SU-DHL-6 (cell line): ENCODE data around the gene ANKRD60.

Experiments used
- H2AFZ ChIP-seq: fragments of 200-600 bp; sonication (generic); 2 replicates; pipeline ENCODE4 v1.6.1; 2014; ENCODE audit warnings: low read depth, mild to moderate bottlenecking, moderate library complexity, mixed read lengths, antibody characterized with exemption, low read length; ENCODE audit not compliant: severe bottlenecking
- H3F3A ChIP-seq: fragments of 200-600 bp; shearing (Covaris generic); 2 replicates; pipeline ENCODE4 v1.6.0; 2016; ENCODE audit warnings: antibody characterized with exemption, mild to moderate bottlenecking; ENCODE audit not compliant: insufficient read depth
- H3K27ac ChIP-seq: fragments of 200-600 bp; sonication (generic); 2 replicates; pipeline ENCODE4 v1.5.1; 2016; ENCODE audit warnings: low read depth, mild to moderate bottlenecking, low read length, moderate library complexity, mixed read lengths
- H3K27me3 ChIP-seq: fragments of 200-600 bp; sonication (generic), shearing (Covaris generic); 2 replicates; pipeline ENCODE4 v1.6.0; 2014; ENCODE audit warnings: mild to moderate bottlenecking, low read length
- H3K36me3 ChIP-seq: fragments of 200-600 bp; sonication (generic); 2 replicates; pipeline ENCODE4 v1.6.1; 2014; ENCODE audit warnings: mild to moderate bottlenecking, low read length, mixed read lengths
- H3K4me2 ChIP-seq: fragments of 300-600, 200-600 bp; shearing (Covaris generic), sonication (generic); 2 replicates; pipeline ENCODE4 v1.6.0; 2014; ENCODE audit warnings: low read length, low read depth, mild to moderate bottlenecking; ENCODE audit not compliant: poor library complexity, severe bottlenecking
- H3K4me3 ChIP-seq: fragments of 200-600 bp; sonication (generic); 2 replicates; pipeline ENCODE4 v1.5.1; 2014; ENCODE audit warnings: antibody characterized with exemption, low read length, mild to moderate bottlenecking, mixed read lengths; ENCODE audit not compliant: insufficient read depth, poor library complexity, severe bottlenecking
- H3K79me2 ChIP-seq: fragments of 200-600 bp; sonication (generic); 2 replicates; pipeline ENCODE4 v1.6.1; 2014; ENCODE audit warnings: mild to moderate bottlenecking, low read length, moderate library complexity; ENCODE audit not compliant: insufficient read depth
- H3K9ac ChIP-seq: fragments of 200-600 bp; sonication (generic); 2 replicates; pipeline ENCODE4 v1.7.0; 2014; ENCODE audit warnings: mild to moderate bottlenecking, low read length
- H3K9me2 ChIP-seq: fragments of 200-600 bp; sonication (generic); replicated peaks from 2 replicates; pipeline ENCODE4 v1.6.1; 2014; ENCODE audit warnings: low read length; ENCODE audit not compliant: insufficient read depth
- H3K9me3 ChIP-seq: fragments of 200-600 bp; sonication (generic); 2 replicates; pipeline ENCODE4 v1.6.1; 2014; ENCODE audit warnings: low read length, mixed read lengths; ENCODE audit not compliant: insufficient read depth
- H4K20me1 ChIP-seq: fragments of 200-600 bp; sonication (generic); 2 replicates; pipeline ENCODE4 v1.6.1; 2014; ENCODE audit warnings: low read depth, mild to moderate bottlenecking, antibody characterized with exemption, low read length, moderate library complexity, mixed read lengths
- EZH2phosphoT487 ChIP-seq: fragments of 200-600 bp; sonication (generic), shearing (Covaris generic); conservative IDR thresholded peaks from 2 replicates; pipeline ENCODE4 v1.6.1; 2018; ENCODE audit warnings: mild to moderate bottlenecking, antibody characterized with exemption, low read length, moderate library complexity, mixed read lengths
- TF ChIP-seq, protein P1 (sequence below): fragments of 200-600 bp; sonication (generic); IDR thresholded peaks from one replicate; pipeline ENCODE4 v1.5.1; 2017; ENCODE audit warnings: antibody characterized with exemption, mild to moderate bottlenecking, low read length, moderate library complexity; ENCODE audit not compliant: insufficient read depth, poor library complexity, severe bottlenecking

The ANKRD60 gene

DNA sequence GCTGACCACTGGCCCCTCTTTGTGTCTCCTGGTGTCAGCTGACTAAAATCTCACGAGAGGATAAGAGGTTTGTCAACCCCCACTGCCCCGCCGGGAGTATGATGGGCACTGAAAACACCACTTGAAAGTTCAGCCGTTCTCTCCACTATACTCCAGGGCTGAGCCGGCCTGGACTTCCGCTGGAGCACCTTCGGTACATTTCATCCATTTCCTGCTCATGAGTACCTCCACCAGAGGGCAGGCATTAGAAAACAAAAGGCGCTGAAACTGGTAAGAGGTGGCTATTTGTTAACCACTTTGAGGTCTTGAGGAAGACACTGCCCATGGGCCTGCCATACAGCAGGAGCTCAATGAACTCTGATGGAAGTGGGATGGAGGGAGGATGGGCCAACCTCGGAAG lies 17.9 kb upstream of the ANKRD60 start:
- Histone ChIP-seq H3K36me3 (no peaks in the 10 kb centered on the region), H3K79me2 (no peaks in the 10 kb centered on the region), H3K9ac (no peak overlapping the region), H3K27me3 (no peaks in the 10 kb centered on the region), H2AFZ (no peak overlapping the region), H4K20me1 (no peaks in the 10 kb centered on the region), H3K4me2 (no peak overlapping the region), H3K4me3 (no peak overlapping the region), H3K9me2 (no peaks in the 10 kb centered on the region), H3K27ac (no peak overlapping the region), H3F3A (no peaks in the 10 kb centered on the region), H3K9me3 (no peaks in the 10 kb centered on the region)
- TF ChIP-seq, protein P1, sequence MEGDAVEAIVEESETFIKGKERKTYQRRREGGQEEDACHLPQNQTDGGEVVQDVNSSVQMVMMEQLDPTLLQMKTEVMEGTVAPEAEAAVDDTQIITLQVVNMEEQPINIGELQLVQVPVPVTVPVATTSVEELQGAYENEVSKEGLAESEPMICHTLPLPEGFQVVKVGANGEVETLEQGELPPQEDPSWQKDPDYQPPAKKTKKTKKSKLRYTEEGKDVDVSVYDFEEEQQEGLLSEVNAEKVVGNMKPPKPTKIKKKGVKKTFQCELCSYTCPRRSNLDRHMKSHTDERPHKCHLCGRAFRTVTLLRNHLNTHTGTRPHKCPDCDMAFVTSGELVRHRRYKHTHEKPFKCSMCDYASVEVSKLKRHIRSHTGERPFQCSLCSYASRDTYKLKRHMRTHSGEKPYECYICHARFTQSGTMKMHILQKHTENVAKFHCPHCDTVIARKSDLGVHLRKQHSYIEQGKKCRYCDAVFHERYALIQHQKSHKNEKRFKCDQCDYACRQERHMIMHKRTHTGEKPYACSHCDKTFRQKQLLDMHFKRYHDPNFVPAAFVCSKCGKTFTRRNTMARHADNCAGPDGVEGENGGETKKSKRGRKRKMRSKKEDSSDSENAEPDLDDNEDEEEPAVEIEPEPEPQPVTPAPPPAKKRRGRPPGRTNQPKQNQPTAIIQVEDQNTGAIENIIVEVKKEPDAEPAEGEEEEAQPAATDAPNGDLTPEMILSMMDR: no peak
- no peak for TF ChIP-seq EZH2phosphoT487

DNA sequence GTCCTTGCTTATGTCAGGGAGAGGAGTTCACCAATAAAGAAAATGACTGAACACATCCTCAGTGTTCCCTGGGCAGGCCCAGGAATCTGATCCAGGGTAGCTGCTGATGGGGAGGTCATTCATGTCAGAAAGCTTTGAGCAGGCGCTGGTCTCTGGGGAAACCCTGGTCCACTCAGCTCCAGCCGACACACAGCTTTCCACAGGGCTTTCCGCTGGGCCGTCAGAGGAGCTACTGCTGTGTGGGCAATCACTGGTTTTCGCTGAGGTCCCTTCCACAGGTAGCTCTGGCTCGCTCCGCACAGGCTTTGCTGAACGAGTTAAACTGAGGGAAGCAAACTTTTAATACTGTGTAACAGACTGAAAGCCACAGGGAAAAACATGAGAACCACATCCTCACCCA lies 17.5 kb upstream of the ANKRD60 start:
- TF ChIP-seq, protein P1: no peak
- TF ChIP-seq EZH2phosphoT487: no peak
- Histone ChIP-seq H3F3A (no peaks in the 10 kb centered on the region), H3K4me2 (no peak overlapping the region)

GRCh38 chr20:58245181-58245891 lies 16.9 kb upstream of the ANKRD60 start:
- Histone ChIP-seq H4K20me1 (no peaks in the 10 kb centered on the region), H3F3A (no peaks in the 10 kb centered on the region), H3K9me2 (no peaks in the 10 kb centered on the region), H3K27me3 (no peaks in the 10 kb centered on the region), H3K9ac (no peak overlapping the region), H3K27ac (no peak overlapping the region), H3K36me3 (no peaks in the 10 kb centered on the region), H2AFZ (no peak overlapping the region), H3K9me3 (no peaks in the 10 kb centered on the region), H3K79me2 (no peaks in the 10 kb centered on the region), H3K4me3 (no peak overlapping the region), H3K4me2 (no peak overlapping the region)
- TF ChIP-seq, protein P1: no peak
- TF ChIP-seq EZH2phosphoT487: no peak

More for the DNA sequence above, 17.5 kb upstream of the ANKRD60 start:
- Histone ChIP-seq H4K20me1 (no peaks in the 10 kb centered on the region), H3K27me3 (no peaks in the 10 kb centered on the region), H3K4me3 (no peak overlapping the region), H2AFZ (no peak overlapping the region), H3K9me2 (no peaks in the 10 kb centered on the region), H3K79me2 (no peaks in the 10 kb centered on the region), H3K9ac (no peak overlapping the region), H3K9me3 (no peaks in the 10 kb centered on the region), H3K36me3 (no peaks in the 10 kb centered on the region), H3K27ac (no peak overlapping the region)
